ENCODE data around the gene BIRC2.

Gene BIRC2

GRCh38 chr11:102382384-102382783 lies 35.4 kb downstream of the BIRC2 start:
- H3K4me3 ChIP-seq (ENCODE audit: low read depth in 1 of 2, low read length in 1 of 2), result no peak overlapping the region
- H3K27ac ChIP-seq, result no peak overlapping the region
- no peak for TF ChIP-seq CTCF (IDR thresholded peaks at IDR 0.05)
- H3K36me3 ChIP-seq, result peaks cover 95% of the 10 kb centered on the region
- no peaks in the 10 kb centered on the region for H3K4me1 ChIP-seq (ENCODE audit: control insufficient read depth in 1 of 2, insufficient read depth in 1 of 2, low read depth in 1 of 2, low read length in 1 of 2)
- no peaks in the 10 kb centered on the region for H3K9me3 ChIP-seq
- no peaks in the 10 kb centered on the region for H3K27me3 ChIP-seq

GRCh38 chr11:102383839-102384238 lies 36.8 kb downstream of the BIRC2 start:
- H3K27ac ChIP-seq, result no peak overlapping the region
- no peaks in the 10 kb centered on the region for H3K9me3 ChIP-seq
- H3K4me3 ChIP-seq (ENCODE audit: low read depth in 1 of 2, low read length in 1 of 2), result no peak overlapping the region
- H3K4me1 ChIP-seq (ENCODE audit: control insufficient read depth in 1 of 2, insufficient read depth in 1 of 2, low read depth in 1 of 2, low read length in 1 of 2), result no peaks in the 10 kb centered on the region
- peaks cover 95% of the 10 kb centered on the region for H3K36me3 ChIP-seq
- TF ChIP-seq CTCF (IDR thresholded peaks at IDR 0.05), result no peak
- H3K27me3 ChIP-seq, result no peaks in the 10 kb centered on the region

GRCh38 chr11:102384419-102385079 lies 37.5 kb downstream of the BIRC2 start:
- Histone ChIP-seq H3K36me3 (peaks cover 95% of the 10 kb centered on the region), H3K9me3 (no peaks in the 10 kb centered on the region), H3K4me3 (ENCODE audit: low read depth in 1 of 2, low read length in 1 of 2) (no peak overlapping the region), H3K27ac (no peak overlapping the region), H3K27me3 (no peaks in the 10 kb centered on the region), H3K4me1 (ENCODE audit: control insufficient read depth in 1 of 2, insufficient read depth in 1 of 2, low read depth in 1 of 2, low read length in 1 of 2) (no peaks in the 10 kb centered on the region)
- TF ChIP-seq CTCF (IDR thresholded peaks at IDR 0.05), result no peak

- H3K27ac ChIP-seq, result no peak overlapping the region
- no peaks in the 10 kb centered on the region for H3K27me3 ChIP-seq
- H3K9me3 ChIP-seq, result no peaks in the 10 kb centered on the region
- no peaks in the 10 kb centered on the region for H3K4me1 ChIP-seq (ENCODE audit: control insufficient read depth in 1 of 2, insufficient read depth in 1 of 2, low read depth in 1 of 2, low read length in 1 of 2)
- TF ChIP-seq CTCF (IDR thresholded peaks at IDR 0.05), result no peak
- peaks cover 89% of the 10 kb centered on the region for H3K36me3 ChIP-seq
- no peak overlapping the region for H3K4me3 ChIP-seq (ENCODE audit: low read depth in 1 of 2, low read length in 1 of 2)
These were observed 38.3 kb downstream of the BIRC2 start for GRCh38 chr11:102385085-102386007.

- TF ChIP-seq CTCF (IDR thresholded peaks at IDR 0.05), result no peak
These were observed 39.2 kb downstream of the BIRC2 start for GRCh38 chr11:102386136-102386734.

More at GRCh38 chr11:102386136-102386734, 39.2 kb downstream of the BIRC2 start:
- Histone ChIP-seq H3K4me1 (ENCODE audit: control insufficient read depth in 1 of 2, insufficient read depth in 1 of 2, low read depth in 1 of 2, low read length in 1 of 2) (no peaks in the 10 kb centered on the region), H3K36me3 (peaks cover 84% of the 10 kb centered on the region), H3K4me3 (ENCODE audit: low read depth in 1 of 2, low read length in 1 of 2) (no peak overlapping the region), H3K27ac (no peak overlapping the region), H3K27me3 (no peaks in the 10 kb centered on the region), H3K9me3 (no peaks in the 10 kb centered on the region)

Measured in neutrophil (primary cell).